Endothelial cell of umbilical vein (primary cell): ENCODE data around the gene CCN5. TPM values are rescaled to one million over a fixed set of nuclear protein-coding genes. Genes with fewer than 3 reads are reported as not detected.

ENCODE experiments used
- BruUV-seq: library from RNA; stranded (reverse); fragments of 400-500 nt; replicated peaks from 2 replicates; lab custom pipeline; 2021; lab: Mats Ljungman, UMichigan
- CTCF ChIA-PET: fragments of 300-600, 350-600 bp; sonication (Branson Sonifier 250); formaldehyde crosslinking; loops from one replicate; lab custom pipeline; 2021; ENCODE audit warnings: antibody characterized with exemption, inconsistent platforms; lab: Charles Lee
- POLR2A ChIA-PET: fragments of 300-600, 350-600 bp; sonication (Branson Sonifier 250); formaldehyde crosslinking; loops from one replicate; lab custom pipeline; 2021; ENCODE audit warnings: antibody characterized with exemption, inconsistent platforms; lab: Charles Lee
- DNase-seq: peaks from one replicate; pipeline ENCODE4 v3.0.0-alpha.2; 2011; ENCODE audit warnings: low read depth, low spot score
- FAIRE-seq: peaks from 2 replicates; lab custom pipeline; 2011; peaks lifted over from hg19 to GRCh38; lab: Jason Lieb, UNC
- H2AFZ ChIP-seq: 2 replicates; pipeline ENCODE4 v1.6.0; 2012; ENCODE audit warnings: low read depth, low read length, control low read depth, inconsistent platforms
- H3K27ac ChIP-seq: 2 replicates; pipeline ENCODE4 v1.5.1; 2011; ENCODE audit warnings: low read depth, mild to moderate bottlenecking, control low read depth, low read length, moderate library complexity; ENCODE audit not compliant: insufficient read depth
- H3K27me3 ChIP-seq, 2 experiments: 2 replicates each; pipeline versions ENCODE4 v1.6.0 to v1.6.1; 2011; ENCODE audit warnings: low read length in 2 of 2, mixed read lengths in 1 of 2; ENCODE audit not compliant: control insufficient read depth in 2 of 2, insufficient read depth in 2 of 2
- H3K36me3 ChIP-seq, 2 experiments: 2 replicates in 1 of 2; 3 replicates in 1 of 2; pipeline ENCODE4 v1.5.1; 2011; ENCODE audit warnings: low read length in 2 of 2, mild to moderate bottlenecking in 1 of 2, moderate library complexity in 1 of 2; ENCODE audit not compliant: control insufficient read depth in 2 of 2, insufficient read depth in 2 of 2; ENCODE audit errors: extremely low read depth in 1 of 2
- H3K4me1 ChIP-seq: 3 replicates; pipeline ENCODE4 v1.5.1; 2011; ENCODE audit warnings: mild to moderate bottlenecking, low read length; ENCODE audit not compliant: control insufficient read depth, insufficient read depth; ENCODE audit errors: extremely low read depth
- H3K4me2 ChIP-seq: 2 replicates; pipeline ENCODE4 v1.6.1; 2011; ENCODE audit warnings: low read length, control low read depth, mixed read lengths; ENCODE audit not compliant: insufficient read depth
- H3K4me3 ChIP-seq, 3 experiments: fragments of 200-600 bp in 1 of 3; sonication (generic), shearing (Covaris generic) in 1 of 3; replicated peaks in 1 of 3; 2 replicates each; pipeline ENCODE4 v1.5.1; 2011 to 2016; ENCODE audit warnings: control low read depth in 3 of 3, low read length in 3 of 3, mild to moderate bottlenecking in 2 of 3, inconsistent platforms in 1 of 3, low read depth in 1 of 3, moderate library complexity in 1 of 3; ENCODE audit not compliant: insufficient read depth in 1 of 3
- H3K79me2 ChIP-seq: 2 replicates; pipeline ENCODE4 v1.6.0; 2012; ENCODE audit warnings: low read length, inconsistent platforms; ENCODE audit not compliant: control insufficient read depth, insufficient read depth
- H3K9ac ChIP-seq: replicated peaks from 2 replicates; pipeline ENCODE3; 2011; ENCODE audit warnings: low read length, control low read depth; ENCODE audit not compliant: insufficient read depth; ENCODE audit errors: extremely low read depth
- H3K9me1 ChIP-seq: replicated peaks from 3 replicates; pipeline ENCODE4 v1.6.0; 2011; ENCODE audit warnings: mild to moderate bottlenecking, low read length; ENCODE audit not compliant: control insufficient read depth, insufficient read depth; ENCODE audit errors: extremely low read depth
- H3K9me3 ChIP-seq: replicated peaks from 2 replicates; pipeline ENCODE4 v1.5.1; 2012; ENCODE audit warnings: low read length, inconsistent platforms; ENCODE audit not compliant: control insufficient read depth, insufficient read depth
- H4K20me1 ChIP-seq: replicated peaks from 2 replicates; pipeline ENCODE3; 2011; ENCODE audit warnings: mild to moderate bottlenecking, low read length; ENCODE audit not compliant: control insufficient read depth, insufficient read depth; ENCODE audit errors: extremely low read depth
- EZH2 ChIP-seq: IDR thresholded peaks from 2 replicates; pipeline ENCODE4 v1.6.1; 2012; ENCODE audit warnings: borderline replicate concordance, low read depth, mild to moderate bottlenecking, moderate library complexity, low read length, inconsistent platforms; ENCODE audit not compliant: severe bottlenecking
- FOS ChIP-seq: IDR thresholded peaks from 2 replicates; pipeline ENCODE4 v1.6.1; 2011; ENCODE audit warnings: mild to moderate bottlenecking, low read length, moderate library complexity, borderline replicate concordance; ENCODE audit not compliant: insufficient read depth
- GATA2 ChIP-seq: IDR thresholded peaks from 2 replicates; pipeline ENCODE4 v1.7.0; 2011; ENCODE audit warnings: low read depth, mild to moderate bottlenecking, moderate library complexity, mixed read lengths, low read length; ENCODE audit not compliant: insufficient read length, insufficient read depth
- JUN ChIP-seq: IDR thresholded peaks from 2 replicates; pipeline ENCODE4 v1.6.1; 2011; ENCODE audit warnings: borderline replicate concordance, low read depth; ENCODE audit not compliant: insufficient read length, insufficient read depth
- MAX ChIP-seq: IDR thresholded peaks from 2 replicates; pipeline ENCODE4 v1.6.1; 2011; ENCODE audit not compliant: insufficient read depth, insufficient read length
- MYC ChIP-seq: IDR thresholded peaks from one replicate; pipeline ENCODE4 v1.6.1; 2011; ENCODE audit warnings: mild to moderate bottlenecking, low read depth, low read length
- POLR2A ChIP-seq: IDR thresholded peaks from 2 replicates; pipeline ENCODE4 v1.6.1; 2012; ENCODE audit warnings: low read depth, mild to moderate bottlenecking, control low read depth, low read length
- POLR2AphosphoS5 ChIP-seq: IDR thresholded peaks from 2 replicates; pipeline ENCODE4 v1.6.1; 2012; ENCODE audit warnings: low read depth, mild to moderate bottlenecking, control low read depth, low read length, moderate library complexity; ENCODE audit not compliant: insufficient read depth
- dilution Hi-C: fragments of 300-500 bp; cut with MboI; formaldehyde crosslinking; loops from one replicate; pipeline ENCODE4 v1.15.0; 2019; ENCODE audit warnings: low sequenced_read_pairs; ENCODE audit not compliant: extremely low pct_ligation_motif_present
- intact Hi-C: fragments of 100-400 bp; cut with micrococcal nuclease; formaldehyde crosslinking; loops from one replicate; pipeline ENCODE4 v1.10.0; 2022
- polyA plus RNA-seq, 4 experiments: library from polyadenylated mRNA; depleted of rRNA in 3 of 4; stranded (reverse) in 3 of 4; unstranded in 1 of 4; fragments of >200 nt; gene quantifications; 2 replicates each; pipeline versions ENCODE4 v1.2.1 to v1.2.3, GENCODE V29; 2011 to 2012; ENCODE audit warnings: missing spikeins in 1 of 4
- total RNA-seq: library from RNA; stranded (reverse); gene quantifications from 2 replicates; pipeline ENCODE4 v1.2.3, GENCODE V29; 2021
- TF ChIP-seq, protein P1 (sequence below), 2 donors: IDR thresholded peaks; 1 replicate in 1 of 2; 2 replicates in 1 of 2; pipeline ENCODE4 v1.5.1; 2011; ENCODE audit warnings: low read length in 2 of 2, mild to moderate bottlenecking in 2 of 2, moderate library complexity in 2 of 2, control low read depth in 1 of 2, inconsistent platforms in 1 of 2, low read depth in 1 of 2; ENCODE audit not compliant: insufficient read depth in 1 of 2; ENCODE audit errors: extremely low read depth in 1 of 2

CCN5 gene
- total and polyA plus RNA-seq, 2 donors (not counting 3 experiments of a cell fraction or from before 2014, with no cell fraction given): 0.03 TPM; not detected in 1

GRCh38 chr20:44701858-44702256 lies 13.3 kb upstream of the CCN5 start:
- no peak for FAIRE-seq
- dilution Hi-C loops: no loop called here
- H3K36me3 ChIP-seq: no peaks in the 10 kb centered on the region
- no TSS peak for BruUV-seq
- no peak overlapping the region for H3K9ac ChIP-seq
- CTCF ChIA-PET: interaction anchor here (0.6 to 2.5 kb wide), 6 partner anchors 14 to 42 kb away, joined by 3 to 11 read pairs (median 4); partner anchors contain the start of gene CCN5
- TF ChIP-seq MAX (no peak), POLR2AphosphoS5 (no peak), JUN (no peak), POLR2A (no peak), EZH2 (no peak), MYC (no peak), GATA2 (no peak), FOS (no peak)
- TF ChIP-seq, protein P1, sequence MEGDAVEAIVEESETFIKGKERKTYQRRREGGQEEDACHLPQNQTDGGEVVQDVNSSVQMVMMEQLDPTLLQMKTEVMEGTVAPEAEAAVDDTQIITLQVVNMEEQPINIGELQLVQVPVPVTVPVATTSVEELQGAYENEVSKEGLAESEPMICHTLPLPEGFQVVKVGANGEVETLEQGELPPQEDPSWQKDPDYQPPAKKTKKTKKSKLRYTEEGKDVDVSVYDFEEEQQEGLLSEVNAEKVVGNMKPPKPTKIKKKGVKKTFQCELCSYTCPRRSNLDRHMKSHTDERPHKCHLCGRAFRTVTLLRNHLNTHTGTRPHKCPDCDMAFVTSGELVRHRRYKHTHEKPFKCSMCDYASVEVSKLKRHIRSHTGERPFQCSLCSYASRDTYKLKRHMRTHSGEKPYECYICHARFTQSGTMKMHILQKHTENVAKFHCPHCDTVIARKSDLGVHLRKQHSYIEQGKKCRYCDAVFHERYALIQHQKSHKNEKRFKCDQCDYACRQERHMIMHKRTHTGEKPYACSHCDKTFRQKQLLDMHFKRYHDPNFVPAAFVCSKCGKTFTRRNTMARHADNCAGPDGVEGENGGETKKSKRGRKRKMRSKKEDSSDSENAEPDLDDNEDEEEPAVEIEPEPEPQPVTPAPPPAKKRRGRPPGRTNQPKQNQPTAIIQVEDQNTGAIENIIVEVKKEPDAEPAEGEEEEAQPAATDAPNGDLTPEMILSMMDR (IDR thresholded peaks at IDR 0.05; ENCODE audit: extremely low read depth in 1 of 2, insufficient read depth in 1 of 2, low read depth in 1 of 2, low read length in 2 of 2): no peak
- H2AFZ ChIP-seq: no peak overlapping the region
- DNase-seq: no peak
- no peaks in the 10 kb centered on the region for H3K9me3 ChIP-seq
- no peak overlapping the region for H3K27ac ChIP-seq
- no peaks in the 10 kb centered on the region for H3K9me1 ChIP-seq
- H3K4me2 ChIP-seq: no peak overlapping the region
- intact Hi-C loops: no loop called here
- H3K4me3 ChIP-seq: no peak overlapping the region
- H3K4me1 ChIP-seq: peaks cover 13% of the 10 kb centered on the region
- no peaks in the 10 kb centered on the region for H3K27me3 ChIP-seq
- H4K20me1 ChIP-seq: no peaks in the 10 kb centered on the region
- H3K79me2 ChIP-seq: no peaks in the 10 kb centered on the region
- POLR2A ChIA-PET: no interaction called here
